ENCODE results near the gene HEPHL1.
"Not testable (repeated sequence)": the region's sequence is repeated elsewhere in the genome, so short reads cannot be mapped to it uniquely, and the experiment has no call there.

DNA sequence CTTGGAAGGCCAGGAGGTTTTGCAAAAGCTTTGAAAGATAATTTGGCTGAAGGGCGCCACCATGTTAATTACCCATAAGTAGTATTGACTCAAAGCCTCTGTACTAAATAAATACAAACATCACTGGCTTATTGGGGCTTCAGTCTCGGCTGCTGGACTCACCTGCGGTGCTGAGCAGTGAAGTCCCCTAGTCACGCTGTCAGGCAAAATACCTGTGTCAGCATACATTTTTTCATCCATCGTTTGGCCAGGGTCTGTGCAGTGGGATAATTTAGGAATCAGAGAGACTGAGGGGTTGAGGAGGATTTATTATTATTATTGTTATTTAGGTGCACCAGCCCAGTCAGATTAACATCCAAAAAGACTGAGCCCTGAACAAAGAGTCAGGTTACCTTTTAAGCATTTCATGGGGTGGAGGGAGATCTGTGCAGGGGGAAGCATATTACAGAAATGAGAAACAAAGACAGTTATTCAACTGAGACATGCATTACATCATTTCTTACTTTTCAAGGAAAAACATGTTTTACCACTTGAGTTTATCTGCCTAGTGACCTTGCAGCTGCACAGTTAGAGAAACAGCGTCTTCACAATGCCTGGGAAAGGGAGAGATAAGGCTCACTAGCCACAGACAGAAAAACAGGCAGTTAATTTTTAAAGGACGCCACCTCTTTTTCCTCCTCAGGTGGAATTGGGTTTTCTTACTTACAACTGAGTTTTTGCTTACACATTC, 47.7 kb upstream of the HEPHL1 start:
- not testable (repeated sequence) for TF ChIP-seq SUZ12 (IDR thresholded peaks at IDR 0.05; ENCODE audit: extremely low read depth, insufficient read depth, insufficient read length); YY1 (IDR thresholded peaks at IDR 0.05; ENCODE audit: insufficient read depth, insufficient read length); ZNF274 (IDR thresholded peaks at IDR 0.05; ENCODE audit: low read depth, low read length)
